Embryonic facial prominence (tissue), 1 donor: Measurements from ENCODE around the gene PSMB5.

Experiments used
- DNase-seq: peaks from one replicate; pipeline ENCODE4 v3.0.0-alpha.2; 2016; ENCODE audit errors: extremely low spot score

Gene PSMB5

GRCh38 chr14:22987291-22987690 is 47.4 kb downstream of the PSMB5 start:
- DNase-seq: no peak

GRCh38 chr14:22986508-22987054 is 48.1 kb downstream of the PSMB5 start:
- no peak for DNase-seq

DNA sequence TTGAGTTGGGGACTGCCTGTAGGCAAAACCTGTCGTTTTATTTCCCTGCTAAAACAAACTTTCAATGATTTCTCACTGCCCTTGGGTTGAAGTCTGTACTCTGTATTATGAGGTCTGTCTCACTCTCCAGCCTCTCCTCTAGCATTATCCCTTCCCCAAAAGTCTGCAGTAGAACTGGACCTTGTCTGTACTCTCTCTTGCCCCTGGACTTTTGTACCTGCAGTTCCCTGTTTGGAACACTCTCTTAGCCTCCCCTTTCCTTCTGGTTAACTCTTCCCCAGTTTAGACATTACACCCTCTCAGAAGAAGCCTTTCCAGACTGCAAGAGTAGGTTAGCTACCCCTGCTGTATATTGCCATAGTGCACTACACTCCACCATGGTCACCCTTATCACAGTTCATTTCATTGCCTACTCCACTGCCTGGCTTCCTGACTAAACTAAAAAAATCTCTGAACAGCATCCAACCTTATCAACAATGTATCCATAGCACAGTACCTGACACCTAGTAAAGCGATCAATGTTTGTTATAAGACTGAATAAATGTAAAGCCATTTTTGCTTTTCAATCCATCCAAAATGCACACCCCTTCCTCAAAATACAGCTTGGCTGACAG is 48.7 kb downstream of the PSMB5 start:
- DNase-seq: no peak

DNA sequence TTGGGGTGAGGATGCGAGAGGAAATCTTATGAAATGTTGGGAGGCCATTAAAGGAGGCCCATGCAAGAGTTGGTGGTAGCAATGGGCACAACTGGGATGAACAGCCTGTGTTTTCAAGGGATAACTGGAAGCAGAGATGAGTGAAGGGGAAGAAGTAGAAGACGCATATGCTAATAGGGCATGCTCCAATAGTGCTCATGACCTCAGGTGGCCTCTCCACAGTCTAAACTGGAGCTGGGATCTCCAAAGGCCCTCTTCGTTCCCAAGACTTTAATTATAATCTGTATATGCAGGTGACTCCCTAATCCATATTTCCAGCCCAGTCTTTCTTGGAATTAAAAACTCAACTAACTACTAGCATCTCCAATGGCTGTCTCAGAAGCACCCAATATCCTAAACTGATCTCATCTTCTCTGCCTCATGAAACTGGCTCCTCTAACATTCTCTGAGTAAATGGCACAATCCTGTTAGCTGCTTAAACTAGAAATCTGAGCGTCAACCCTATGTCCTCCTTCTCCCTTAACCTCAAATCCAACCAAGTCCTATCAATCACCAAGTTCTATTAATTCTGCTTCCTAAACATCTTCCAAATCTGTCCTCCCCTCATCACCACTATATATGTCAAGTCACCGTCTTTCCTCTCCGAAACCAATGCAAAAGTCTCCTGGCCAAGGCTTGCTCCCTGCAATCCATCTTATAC is 49.6 kb downstream of the PSMB5 start:
- no peak for DNase-seq

DNA sequence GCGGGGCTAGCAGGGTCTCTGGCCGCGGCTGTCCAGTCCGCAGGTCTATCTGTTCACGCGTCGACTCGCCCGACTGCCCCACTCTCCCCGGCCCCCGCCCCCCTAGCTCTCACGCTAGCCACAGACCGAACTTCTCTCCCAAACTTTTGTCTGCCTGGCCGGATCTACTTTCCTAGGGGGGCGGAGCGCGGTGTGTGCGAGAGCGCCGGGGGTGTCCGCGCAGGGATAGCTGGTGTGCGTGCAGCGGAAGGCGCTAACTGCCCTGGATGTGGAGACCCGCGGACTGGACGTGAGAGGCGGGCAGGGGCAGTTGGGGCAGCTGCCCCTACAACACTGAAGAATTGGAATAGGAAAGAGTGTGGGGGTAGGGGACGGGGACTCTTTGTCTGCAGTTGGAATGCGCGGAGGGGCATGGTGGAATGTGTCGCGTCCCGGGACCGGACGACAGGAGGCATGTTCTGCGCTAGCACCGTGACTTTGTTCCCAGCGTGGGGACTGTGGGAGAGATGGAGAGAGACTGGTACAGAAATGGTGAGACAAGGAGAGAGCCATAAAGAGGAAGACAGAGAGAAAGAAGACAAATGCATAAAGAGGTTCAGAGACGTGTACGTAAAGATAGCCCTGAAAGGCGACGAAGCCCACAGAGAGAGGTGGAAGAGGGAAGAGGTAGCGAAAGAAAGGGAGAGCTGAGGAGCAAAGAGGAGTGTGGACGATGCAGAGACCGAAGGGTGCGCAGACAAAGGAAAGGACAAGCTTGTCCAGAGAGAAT is 52.0 kb downstream of the PSMB5 start, which contains the start of gene AJUBA:
AJUBA (minus strand) TSS at position 75 of the 769 bp plus-strand sequence. CDS start 285 bp downstream, outside the sequence.
- peak; percentile 88 for DNase-seq

GRCh38 chr14:22981876-22982476 is 52.7 kb downstream of the PSMB5 start:
- DNase-seq: no peak

DNA sequence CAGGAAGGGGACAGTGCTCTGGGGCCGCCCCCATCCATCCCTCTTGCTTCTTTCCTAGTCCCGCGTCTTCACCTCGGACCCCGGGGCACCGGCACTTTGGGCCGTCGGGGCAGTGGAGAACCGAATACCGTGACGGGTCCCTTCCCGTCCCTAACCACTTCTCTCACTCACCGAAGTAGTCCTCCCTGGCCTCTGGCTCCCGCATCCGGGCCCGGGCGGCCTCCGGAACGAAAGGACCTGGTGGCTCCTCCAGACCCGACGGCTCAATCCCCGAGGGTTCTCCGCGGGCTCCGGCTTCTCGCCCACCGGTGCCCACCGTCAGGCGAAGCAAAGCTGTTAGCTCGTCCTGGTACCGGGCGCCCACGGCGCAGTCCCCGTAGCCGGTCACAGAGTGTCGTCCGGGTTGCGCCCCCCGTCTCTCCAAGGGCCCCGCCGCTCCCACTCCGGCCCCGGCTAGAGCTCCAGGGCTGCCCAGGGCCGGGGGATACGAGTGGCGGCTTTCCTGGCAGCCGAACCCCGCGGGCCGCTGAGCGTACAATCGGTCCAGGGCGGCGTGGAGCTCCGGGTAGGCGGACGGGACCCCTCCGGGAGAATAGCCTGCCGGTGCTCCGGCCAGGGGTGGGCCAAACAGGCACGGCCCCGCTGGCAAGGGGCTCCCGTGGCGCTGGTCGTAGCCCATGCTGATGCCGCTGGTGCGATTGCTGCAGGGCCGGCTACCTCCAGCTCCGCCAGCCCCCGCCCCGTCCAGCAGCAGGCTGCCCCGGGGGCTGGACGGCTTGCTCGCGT is 53.4 kb downstream of the PSMB5 start:
- no peak for DNase-seq

GRCh38 chr14:22980672-22981089 is 54.0 kb downstream of the PSMB5 start:
- no peak for DNase-seq

- DNase-seq: no peak
Measured at GRCh38 chr14:22979748-22980392, 54.8 kb downstream of the PSMB5 start.

DNA sequence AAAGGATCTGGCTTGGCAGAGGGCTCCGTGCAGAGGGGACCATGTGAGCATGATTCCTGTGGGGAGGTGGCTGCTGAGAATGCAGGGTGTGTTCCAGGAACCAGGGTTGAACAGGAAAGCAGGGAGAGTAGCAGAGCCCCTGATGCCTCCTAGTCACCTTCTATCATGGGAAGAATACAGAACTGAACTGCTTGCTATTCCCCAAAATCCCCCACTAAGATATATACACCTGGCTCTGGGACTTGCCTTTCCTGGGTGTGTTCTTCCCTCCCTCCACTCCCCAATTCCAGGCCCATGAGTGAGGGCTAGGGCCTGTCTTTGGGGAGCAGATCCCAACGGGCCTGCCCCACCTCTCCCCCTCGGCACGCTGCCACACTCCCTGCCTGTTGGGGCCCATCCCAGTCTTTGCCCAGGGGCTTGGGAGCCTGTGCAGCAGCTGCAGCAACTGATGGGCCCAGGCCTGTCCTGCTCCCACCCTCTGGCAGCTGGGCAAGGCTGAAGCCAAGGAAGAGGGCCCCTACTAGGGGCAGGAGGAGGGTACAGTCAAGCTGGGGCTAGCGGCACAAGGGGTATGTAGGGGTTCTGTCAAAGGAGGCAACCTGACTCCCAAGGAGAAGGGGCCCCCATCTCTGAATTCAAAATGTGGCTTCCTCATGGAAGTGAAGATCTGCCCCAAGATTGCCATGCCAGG is 55.6 kb downstream of the PSMB5 start:
- DNase-seq: no peak

- DNase-seq: no peak
Measured at GRCh38 chr14:22978487-22978837, 56.2 kb downstream of the PSMB5 start.

DNA sequence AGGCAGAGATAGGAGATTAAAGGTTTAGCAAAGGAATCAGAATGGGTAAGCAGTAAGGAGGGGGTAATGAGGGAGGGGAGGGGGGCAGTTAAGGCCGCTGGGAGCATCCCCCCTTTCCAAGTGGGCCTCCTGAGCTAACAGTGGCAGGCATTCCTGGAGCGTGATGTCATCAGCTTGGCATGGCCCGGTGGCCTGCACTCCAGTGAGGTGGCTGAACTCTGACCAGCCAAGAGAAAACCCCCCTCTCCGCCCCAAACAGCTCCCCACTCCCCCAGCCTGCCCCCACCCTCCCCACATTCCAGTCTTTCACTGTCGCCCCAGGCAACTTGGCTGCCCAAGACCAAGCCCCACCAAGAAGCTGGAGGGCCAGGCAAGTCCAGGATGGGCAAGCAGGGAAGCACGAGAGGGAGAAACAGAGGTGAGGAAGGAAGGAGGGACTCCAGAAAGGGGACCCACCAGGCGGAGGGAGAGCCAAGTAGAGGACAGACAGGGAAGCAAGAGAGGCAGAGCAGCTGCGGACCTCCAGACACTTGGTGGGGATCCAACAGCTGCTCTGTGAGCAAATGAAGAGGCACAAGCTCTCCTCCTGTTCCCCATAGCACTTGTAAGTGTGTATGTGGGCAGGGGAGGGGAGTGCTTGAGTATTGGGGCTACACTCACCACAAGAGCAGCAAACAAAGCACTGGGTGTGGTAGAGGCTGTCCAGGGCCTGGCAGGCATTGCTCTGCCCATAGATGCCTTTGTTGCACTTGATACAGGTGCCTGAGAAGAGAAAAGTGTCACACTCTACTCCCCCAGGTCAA is 56.8 kb downstream of the PSMB5 start:
- no peak for DNase-seq

DNA sequence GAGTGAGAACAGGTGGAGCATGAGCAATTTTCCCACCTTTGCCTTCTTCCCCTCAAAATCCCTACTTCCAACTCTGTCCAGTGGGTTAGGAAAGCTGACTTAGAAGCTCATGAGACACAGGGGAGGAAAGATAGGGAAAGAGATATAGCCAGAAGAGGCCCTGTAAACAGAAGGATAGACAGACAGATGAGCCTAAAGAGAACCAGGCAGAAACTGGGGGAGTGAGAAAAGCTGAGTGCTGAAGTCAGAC is 57.3 kb downstream of the PSMB5 start:
- DNase-seq: no peak

GRCh38 chr14:22976620-22977433 is 57.9 kb downstream of the PSMB5 start:
- DNase-seq: no peak
